K562 (cell line): Measurements from ENCODE around the gene ATRNL1. TPM values are rescaled to one million over a fixed set of nuclear protein-coding genes. Genes with fewer than 3 reads are reported as not detected.

Source experiments
- ATAC-seq: fragments of 200-7000 bp; cut with Tn5 transposase; 3 replicates; pipeline ENCODE4 v1.9.1; 2020; ENCODE audit warnings: moderate library complexity
- BruUV-seq: library from RNA; stranded (reverse); fragments of 400-500 nt; replicated peaks from 2 replicates; lab custom pipeline; 2021; lab: Mats Ljungman, UMichigan
- CTCF ChIA-PET: fragments of 300-600 bp; formaldehyde crosslinking; extraction: SDS; loops from one replicate; lab custom pipeline; 2021; ENCODE audit warnings: low intra/inter-chr PET ratio; lab: Yijun Ruan, JAX
- POLR2A ChIA-PET: fragments of 300-600, 350-650 bp; sonication (Branson Sonifier 250); formaldehyde crosslinking; extraction: SDS; loops from one replicate; lab custom pipeline; 2021; ENCODE audit warnings: antibody characterized with exemption, inconsistent platforms; lab: Yijun Ruan, JAX
- DNase-seq, 4 experiments: peaks; one replicate each; pipeline versions ENCODE4 v3.0.0 to v3.0.0-alpha.2; 2011 to 2018; ENCODE audit warnings: low spot score in 3 of 4, mixed read lengths in 3 of 4; ENCODE audit errors: extremely low read depth in 1 of 4
- FAIRE-seq: peaks from 2 replicates; lab custom pipeline; 2011; peaks lifted over from hg19 to GRCh38; lab: Jason Lieb, UNC
- H2AFZ ChIP-seq: 2 replicates; pipeline ENCODE4 v1.6.0; 2011; ENCODE audit warnings: low read depth, low read length, control low read depth, inconsistent platforms
- H3K27ac ChIP-seq: fragments of 200-600 bp; 3 replicates; pipeline ENCODE4 v1.8.0; 2011; ENCODE audit warnings: low read depth, mild to moderate bottlenecking, control low read depth, inconsistent platforms, low read length, moderate library complexity, mixed read lengths; ENCODE audit errors: extremely low read depth
- H3K27me3 ChIP-seq, 2 experiments: fragments of 300-600 bp in 1 of 2; 2 replicates in 1 of 2; 3 replicates in 1 of 2; pipeline versions ENCODE4 v1.6.0 to v1.8.0; 2011; ENCODE audit warnings: inconsistent platforms in 2 of 2, low read length in 2 of 2, mild to moderate bottlenecking in 1 of 2, mixed read lengths in 1 of 2, moderate library complexity in 1 of 2; ENCODE audit not compliant: control insufficient read depth in 2 of 2, insufficient read depth in 2 of 2
- H3K36me3 ChIP-seq: fragments of 300-600 bp; 3 replicates; pipeline ENCODE4 v1.8.0; 2011; ENCODE audit warnings: mild to moderate bottlenecking, low read length, inconsistent platforms; ENCODE audit not compliant: control insufficient read depth, insufficient read depth
- H3K4me1 ChIP-seq, 2 experiments: fragments of 200-600 bp in 1 of 2; replicated peaks in 1 of 2; 2 replicates in 1 of 2; 3 replicates in 1 of 2; pipeline versions ENCODE4 v1.5.1 to v1.8.0; 2011; ENCODE audit warnings: inconsistent platforms in 2 of 2, low read length in 2 of 2, mild to moderate bottlenecking in 1 of 2, mixed read lengths in 1 of 2, moderate library complexity in 1 of 2; ENCODE audit not compliant: control insufficient read depth in 2 of 2, insufficient read depth in 2 of 2
- H3K4me2 ChIP-seq: 2 replicates; pipeline ENCODE4 v1.6.1; 2011; ENCODE audit warnings: low read length, control low read depth, inconsistent platforms, mixed read lengths; ENCODE audit not compliant: insufficient read depth
- H3K4me3 ChIP-seq: fragments of 200-600 bp; sonication (generic), shearing (Covaris generic); 2 replicates; pipeline ENCODE4 v1.5.1; 2016; ENCODE audit warnings: control low read depth, inconsistent platforms
- H3K79me2 ChIP-seq: fragments of 200-600 bp; 3 replicates; pipeline ENCODE4 v1.8.0; 2011; ENCODE audit warnings: low read length, inconsistent platforms; ENCODE audit not compliant: control insufficient read depth, insufficient read depth
- H3K9ac ChIP-seq, 2 experiments: 2 replicates each; pipeline versions ENCODE4 v1.6.0 to v1.6.1; 2011; ENCODE audit warnings: low read depth in 2 of 2, low read length in 2 of 2, control low read depth in 1 of 2, inconsistent platforms in 1 of 2, mild to moderate bottlenecking in 1 of 2, mixed read lengths in 1 of 2; ENCODE audit not compliant: insufficient read depth in 1 of 2
- H3K9me1 ChIP-seq: one replicate; pipeline ENCODE4 v1.6.0; 2011; ENCODE audit warnings: inconsistent platforms, mild to moderate bottlenecking, low read length, moderate library complexity; ENCODE audit not compliant: control insufficient read depth, insufficient read depth
- H3K9me3 ChIP-seq: replicated peaks from 2 replicates; pipeline ENCODE4 v1.5.1; 2011; ENCODE audit warnings: low read depth, low read length, inconsistent platforms; ENCODE audit not compliant: control insufficient read depth, insufficient read depth
- H4K20me1 ChIP-seq: replicated peaks from 2 replicates; pipeline ENCODE4 v1.6.1; 2011; ENCODE audit warnings: low read length, inconsistent platforms, mixed read lengths; ENCODE audit not compliant: control insufficient read depth, insufficient read depth
- CBFB ChIP-seq: sonication (generic); formaldehyde crosslinking; IDR thresholded peaks from 2 replicates; pipeline ENCODE4 v1.4.0; 2020; ENCODE audit warnings: mild to moderate bottlenecking, missing genetic modification reagents
- LARP7 ChIP-seq: fragments of 450-650 bp; IDR thresholded peaks from 2 replicates; pipeline ENCODE4 v1.6.1; 2016
- RNF219 ChIP-seq: fragments of 250-450 bp; sonication (Bioruptor Pico); IDR thresholded peaks from 2 replicates; pipeline ENCODE4 v1.5.0; 2022; ENCODE audit warnings: mild to moderate bottlenecking
- ZNF444 ChIP-seq: fragments of 250-450 bp; sonication (Bioruptor Pico); IDR thresholded peaks from 2 replicates; pipeline ENCODE4 v1.4.0; 2020; ENCODE audit warnings: mild to moderate bottlenecking, moderate library complexity
- WGBS: fragments of 100-300 bp; shearing (Covaris generic); methylation state at CpG from one replicate; pipeline ENCODE4 v1.1.6; 2016; ENCODE audit warnings: low coverage, mixed read lengths; ENCODE audit not compliant: insufficient coverage; ENCODE audit errors: missing lambda C conversion rate; 5-methylcytosine and 5-hydroxymethylcytosine counted together
- in situ Hi-C: fragments of 300-500 bp; cut with MboI; formaldehyde crosslinking; loops from 4 replicates; pipeline ENCODE4 v1.15.0; 2018; ENCODE audit warnings: inconsistent platforms, mixed read lengths
- intact Hi-C: fragments of 100-400 bp; cut with micrococcal nuclease; formaldehyde crosslinking; loops from 2 replicates; pipeline ENCODE4 v1.14.2; 2022
- polyA plus RNA-seq, 8 experiments: library from polyadenylated mRNA; depleted of rRNA in 4 of 8; stranded (reverse) in 5 of 8; unstranded in 3 of 8; fragments of >200 nt; fragmentation: Nextera tagmentation in 2 of 8; fragmentation: Illumina TruSeq in 1 of 8; extraction: Ambion mirVana in 2 of 8; extraction: Trizol in 1 of 8; gene quantifications; 2 replicates each; pipeline versions ENCODE4 v1.2.1 to v1.2.3, GENCODE V29; 2011 to 2014; ENCODE audit warnings: inconsistent platforms in 1 of 8, missing spikeins in 1 of 8
- total RNA-seq, 7 experiments: library from RNA; depleted of rRNA in 6 of 7; stranded (reverse); fragments of >200 nt in 6 of 7; fragmentation: Illumina TruSeq in 2 of 7; extraction: Trizol in 2 of 7; gene quantifications; 2 replicates each; pipeline versions ENCODE4 v1.2.1 to v1.2.3, GENCODE V29; 2011 to 2021; ENCODE audit warnings: low replicate concordance in 1 of 7
- TF ChIP-seq, protein P1 (sequence below): sonication (generic); formaldehyde crosslinking; IDR thresholded peaks from 2 replicates; pipeline ENCODE4 v1.8.1; 2023; ENCODE audit warnings: mild to moderate bottlenecking, missing genetic modification reagents, moderate library complexity
- TF ChIP-seq, protein P2 (sequence below): IDR thresholded peaks from 2 replicates; pipeline ENCODE4 v1.6.1; 2011; ENCODE audit warnings: borderline replicate concordance, low read depth, mild to moderate bottlenecking, moderate library complexity, low read length; ENCODE audit not compliant: insufficient read depth, poor library complexity, severe bottlenecking

ATRNL1 gene
- total and polyA plus RNA-seq, 9 of the 15 experiments (the other 6 are each of a cell fraction or from before 2014, with no cell fraction given): 0.18 TPM; not detected in 8

- no peak for ATAC-seq
- Histone ChIP-seq H3K4me3 (no peak overlapping the region), H3K4me2 (no peak overlapping the region), H3K27ac (no peak overlapping the region), H3K79me2 (no peaks in the 10 kb centered on the region), H3K4me1 (no peaks in the 10 kb centered on the region), H3K36me3 (no peaks in the 10 kb centered on the region), H4K20me1 (no peaks in the 10 kb centered on the region), H3K9ac (no peak overlapping the region), H3K9me1 (no peaks in the 10 kb centered on the region), H3K27me3 (no peaks in the 10 kb centered on the region), H2AFZ (no peak overlapping the region), H3K9me3 (no peaks in the 10 kb centered on the region)
- FAIRE-seq: no peak
- no TSS peak for BruUV-seq
- TF ChIP-seq ZNF444 (CRISPR knock-in tag) (no peak), LARP7 (no peak), CBFB (no peak), RNF219 (CRISPR knock-in tag) (no peak)
- TF ChIP-seq, protein P1, sequence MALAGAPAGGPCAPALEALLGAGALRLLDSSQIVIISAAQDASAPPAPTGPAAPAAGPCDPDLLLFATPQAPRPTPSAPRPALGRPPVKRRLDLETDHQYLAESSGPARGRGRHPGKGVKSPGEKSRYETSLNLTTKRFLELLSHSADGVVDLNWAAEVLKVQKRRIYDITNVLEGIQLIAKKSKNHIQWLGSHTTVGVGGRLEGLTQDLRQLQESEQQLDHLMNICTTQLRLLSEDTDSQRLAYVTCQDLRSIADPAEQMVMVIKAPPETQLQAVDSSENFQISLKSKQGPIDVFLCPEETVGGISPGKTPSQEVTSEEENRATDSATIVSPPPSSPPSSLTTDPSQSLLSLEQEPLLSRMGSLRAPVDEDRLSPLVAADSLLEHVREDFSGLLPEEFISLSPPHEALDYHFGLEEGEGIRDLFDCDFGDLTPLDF (CRISPR knock-in tag): no peak
- TF ChIP-seq, protein P2, sequence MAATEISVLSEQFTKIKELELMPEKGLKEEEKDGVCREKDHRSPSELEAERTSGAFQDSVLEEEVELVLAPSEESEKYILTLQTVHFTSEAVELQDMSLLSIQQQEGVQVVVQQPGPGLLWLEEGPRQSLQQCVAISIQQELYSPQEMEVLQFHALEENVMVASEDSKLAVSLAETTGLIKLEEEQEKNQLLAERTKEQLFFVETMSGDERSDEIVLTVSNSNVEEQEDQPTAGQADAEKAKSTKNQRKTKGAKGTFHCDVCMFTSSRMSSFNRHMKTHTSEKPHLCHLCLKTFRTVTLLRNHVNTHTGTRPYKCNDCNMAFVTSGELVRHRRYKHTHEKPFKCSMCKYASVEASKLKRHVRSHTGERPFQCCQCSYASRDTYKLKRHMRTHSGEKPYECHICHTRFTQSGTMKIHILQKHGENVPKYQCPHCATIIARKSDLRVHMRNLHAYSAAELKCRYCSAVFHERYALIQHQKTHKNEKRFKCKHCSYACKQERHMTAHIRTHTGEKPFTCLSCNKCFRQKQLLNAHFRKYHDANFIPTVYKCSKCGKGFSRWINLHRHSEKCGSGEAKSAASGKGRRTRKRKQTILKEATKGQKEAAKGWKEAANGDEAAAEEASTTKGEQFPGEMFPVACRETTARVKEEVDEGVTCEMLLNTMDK: no peak
- intact Hi-C loops: no loop called here
- POLR2A ChIA-PET: no interaction called here
- in situ Hi-C loops: no loop called here
- no peak for DNase-seq
- CTCF ChIA-PET: no interaction called here
- WGBS: 0% methylated on average over 1 of the region's 1 CpG
These were observed 902.9 kb downstream of the ATRNL1 start for GRCh38 chr10:115996031-115996430.
